ENCODE results near the gene GTF3C4. TPM values are rescaled to one million over a fixed set of nuclear protein-coding genes. Genes with fewer than 3 reads are reported as not detected.
"Not testable (repeated sequence)": the region's sequence is repeated elsewhere in the genome, so short reads cannot be mapped to it uniquely, and the experiment has no call there.

The GTF3C4 gene
- total RNA-seq, 1 experiment from 2014 or later = 42.5 TPM

GRCh38 chr9:132717326-132717945 is 47.2 kb downstream of the GTF3C4 start:
- Mint-ChIP-seq H3K9me3 (no peaks in the 10 kb centered on the region; a peak in 1 of 5 replicates), H3K4me3 (no peak overlapping the region), H3K4me1 (no peaks in the 10 kb centered on the region), H3K27me3 (ENCODE audit: low read depth) (peaks cover 27% of the 10 kb centered on the region), H3K27ac (no peak overlapping the region), H3K36me3 (ENCODE audit: insufficient read depth in 1 of 3, low read depth in 3 of 3) (no peaks in the 10 kb centered on the region)
- Histone ChIP-seq H3K56ac (ENCODE audit: insufficient read length, low read depth, low read length) (no peak overlapping the region), H4K91ac (ENCODE audit: insufficient read length, low read depth, low read length) (no peak overlapping the region), H3K18ac (ENCODE audit: insufficient read length, low read depth, low read length) (no peak overlapping the region), H4K20me1 (ENCODE audit: control insufficient read depth, insufficient read depth, insufficient read length) (no peaks in the 10 kb centered on the region), H2BK12ac (ENCODE audit: insufficient read length, low read depth, low read length) (no peak overlapping the region), H3K27ac (ENCODE audit: insufficient read length, low read depth, low read length) (no peak overlapping the region), H3K23me2 (ENCODE audit: insufficient read length, low read depth, low read length, poor library complexity, severe bottlenecking) (peaks cover 3% of the 10 kb centered on the region), H3K9ac (ENCODE audit: extremely low read depth, insufficient read length, low read length) (no peak overlapping the region), H2BK5ac (ENCODE audit: insufficient read length, low read length) (no peak overlapping the region), H3K4me2 (ENCODE audit: insufficient read depth, insufficient read length, low read length) (no peak overlapping the region), H3K27me3 (ENCODE audit: insufficient read depth, low read length) (no peaks in the 10 kb centered on the region), H2AK5ac (ENCODE audit: insufficient read length, low read length) (no peak overlapping the region), H3K4me1 (ENCODE audit: insufficient read depth, low read length) (no peaks in the 10 kb centered on the region), H3K79me2 (ENCODE audit: insufficient read depth, low read length) (no peaks in the 10 kb centered on the region), H2BK20ac (ENCODE audit: low read depth, low read length, poor library complexity, severe bottlenecking) (no peak overlapping the region), H3K23ac (ENCODE audit: insufficient read length, low read depth, low read length) (no peak overlapping the region), H2BK120ac (ENCODE audit: low read depth, low read length, poor library complexity, severe bottlenecking) (no peak overlapping the region), H2BK15ac (ENCODE audit: low read depth, low read length) (no peak overlapping the region), H3K4ac (ENCODE audit: low read depth, low read length) (no peak overlapping the region), H3T11ph (ENCODE audit: low read length) (no peak overlapping the region), H2AFZ (ENCODE audit: low read length) (no peak overlapping the region), H3K79me1 (ENCODE audit: insufficient read depth, low read depth, low read length, poor library complexity, severe bottlenecking) (no peaks in the 10 kb centered on the region), H4K8ac (replicated peaks; ENCODE audit: insufficient read length, low read depth, low read length) (no peak overlapping the region), H3K14ac (ENCODE audit: insufficient read depth, low read length) (no peak overlapping the region), H4K5ac (ENCODE audit: insufficient read length, low read depth, low read length) (no peak overlapping the region), H3K9me3 (ENCODE audit: control insufficient read depth, low read depth, low read length) (no peaks in the 10 kb centered on the region)
- no peak for TF ChIP-seq CTCF (conservative IDR thresholded peaks at IDR 0.05)
- WGBS (ENCODE audit: extremely low coverage, insufficient read length, low lambda C conversion rate) = no CpG with 5 or more reads among the region's 13 CpGs
- DNase-seq = no peak

GRCh38 chr9:132718381-132718928 is 48.2 kb downstream of the GTF3C4 start:
- not testable (repeated sequence) for H3K4me2 ChIP-seq (ENCODE audit: insufficient read depth, insufficient read length, low read length); H4K91ac ChIP-seq (ENCODE audit: insufficient read length, low read depth, low read length); H4K20me1 ChIP-seq (ENCODE audit: control insufficient read depth, insufficient read depth, insufficient read length); H3K79me2 ChIP-seq (ENCODE audit: insufficient read depth, low read length); H3K27me3 ChIP-seq (ENCODE audit: insufficient read depth, low read length); H3K9ac ChIP-seq (ENCODE audit: extremely low read depth, insufficient read length, low read length); H4K5ac ChIP-seq (ENCODE audit: insufficient read length, low read depth, low read length); H3K23ac ChIP-seq (ENCODE audit: insufficient read length, low read depth, low read length); H4K8ac ChIP-seq (replicated peaks; ENCODE audit: insufficient read length, low read depth, low read length); H3K4ac ChIP-seq (ENCODE audit: low read depth, low read length); H3K14ac ChIP-seq (ENCODE audit: insufficient read depth, low read length); H3K18ac ChIP-seq (ENCODE audit: insufficient read length, low read depth, low read length); H3K27ac ChIP-seq (ENCODE audit: insufficient read length, low read depth, low read length); H3K4me3 Mint-ChIP-seq; H2BK12ac ChIP-seq (ENCODE audit: insufficient read length, low read depth, low read length); H3K4me1 Mint-ChIP-seq; DNase-seq; H3K79me1 ChIP-seq (ENCODE audit: insufficient read depth, low read depth, low read length, poor library complexity, severe bottlenecking); H3T11ph ChIP-seq (ENCODE audit: low read length); H3K9me3 ChIP-seq (ENCODE audit: control insufficient read depth, low read depth, low read length); H2AFZ ChIP-seq (ENCODE audit: low read length); H2BK5ac ChIP-seq (ENCODE audit: insufficient read length, low read length); H3K36me3 Mint-ChIP-seq (ENCODE audit: insufficient read depth in 1 of 3, low read depth in 3 of 3); H3K4me1 ChIP-seq (ENCODE audit: insufficient read depth, low read length); H2BK20ac ChIP-seq (ENCODE audit: low read depth, low read length, poor library complexity, severe bottlenecking); H3K9me3 Mint-ChIP-seq; H2BK15ac ChIP-seq (ENCODE audit: low read depth, low read length); H2AK5ac ChIP-seq (ENCODE audit: insufficient read length, low read length); H3K23me2 ChIP-seq (ENCODE audit: insufficient read length, low read depth, low read length, poor library complexity, severe bottlenecking); H3K56ac ChIP-seq (ENCODE audit: insufficient read length, low read depth, low read length); H2BK120ac ChIP-seq (ENCODE audit: low read depth, low read length, poor library complexity, severe bottlenecking)
- peaks cover 27% of the 10 kb centered on the region for H3K27me3 Mint-ChIP-seq (ENCODE audit: low read depth)
- H3K27ac Mint-ChIP-seq = peak overlapping the region in 1 of 3 experiments; percentile 27; a peak in 1 of 7 replicates
- whole genome bisulfite sequencing (ENCODE audit: extremely low coverage, insufficient read length, low lambda C conversion rate) = no CpG with 5 or more reads among the region's 8 CpGs

All from H9 (cell line).